ENCODE measurements around the gene CCL7.

Gene CCL7

GRCh38 chr17:34249478-34249877 is 20.5 kb upstream of the CCL7 start:
- no peaks in the 10 kb centered on the region for H3K9me3 ChIP-seq (ENCODE audit: control insufficient read depth, insufficient read depth, low read length)
- H3K36me3 ChIP-seq (ENCODE audit: control insufficient read depth, insufficient read depth, low read length): no peaks in the 10 kb centered on the region
- H3K9ac ChIP-seq (ENCODE audit: low read depth, low read length): no peak overlapping the region
- no peak overlapping the region for H3K4me3 ChIP-seq (ENCODE audit: low read depth, low read length)
- H3K4me1 ChIP-seq (ENCODE audit: control insufficient read depth, insufficient read depth, low read length): peaks cover 9% of the 10 kb centered on the region
- H3K27me3 ChIP-seq (ENCODE audit: control insufficient read depth, insufficient read depth, low read length): peaks cover 6% of the 10 kb centered on the region

DNA sequence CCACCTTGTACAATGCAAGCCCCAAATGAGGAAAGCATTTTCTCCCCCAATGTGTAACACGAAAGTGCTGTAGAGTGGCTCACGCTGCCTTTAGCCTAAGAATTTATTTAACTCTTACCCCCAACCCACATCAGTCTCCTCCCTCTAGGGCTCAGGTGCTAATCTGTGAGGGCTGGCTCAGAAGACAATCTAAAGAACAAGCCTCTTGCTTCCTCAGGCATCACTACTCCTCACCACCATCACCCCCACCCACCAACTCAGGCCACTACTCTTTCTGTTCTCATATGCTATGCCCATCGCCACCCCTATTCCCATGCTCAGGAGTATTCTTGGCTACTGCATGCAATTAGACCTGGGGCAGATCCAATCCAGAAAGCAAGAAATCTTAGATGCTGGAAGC is 18.8 kb upstream of the CCL7 start:
- no peak overlapping the region for H3K4me3 ChIP-seq (ENCODE audit: low read depth, low read length)
- H3K36me3 ChIP-seq (ENCODE audit: control insufficient read depth, insufficient read depth, low read length): no peaks in the 10 kb centered on the region
- H3K4me1 ChIP-seq (ENCODE audit: control insufficient read depth, insufficient read depth, low read length): peaks cover 20% of the 10 kb centered on the region
- H3K9me3 ChIP-seq (ENCODE audit: control insufficient read depth, insufficient read depth, low read length): no peaks in the 10 kb centered on the region
- peaks cover 6% of the 10 kb centered on the region for H3K27me3 ChIP-seq (ENCODE audit: control insufficient read depth, insufficient read depth, low read length)
- no peak overlapping the region for H3K9ac ChIP-seq (ENCODE audit: low read depth, low read length)

DNA sequence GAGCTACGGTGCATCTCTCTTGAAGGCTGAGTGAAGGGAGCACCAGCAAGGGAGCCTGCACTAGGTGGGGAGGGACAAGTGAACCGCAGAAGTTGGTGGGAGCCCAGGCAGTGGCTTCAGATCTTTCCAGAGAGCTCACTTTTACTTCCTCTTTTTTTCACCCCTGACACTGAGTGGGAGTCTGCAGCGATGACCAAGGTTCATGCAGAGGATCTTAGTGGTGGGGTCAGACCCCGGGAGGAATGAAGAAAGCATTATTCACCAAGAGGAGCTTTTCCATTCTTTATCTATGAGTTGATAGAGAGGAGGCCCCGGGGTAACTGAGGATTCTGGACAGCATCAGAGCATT is 18.0 kb upstream of the CCL7 start:
- Histone ChIP-seq H3K9ac (ENCODE audit: low read depth, low read length) (no peak overlapping the region), H3K4me3 (ENCODE audit: low read depth, low read length) (no peak overlapping the region), H3K27me3 (ENCODE audit: control insufficient read depth, insufficient read depth, low read length) (peaks cover 6% of the 10 kb centered on the region), H3K4me1 (ENCODE audit: control insufficient read depth, insufficient read depth, low read length) (peaks cover 20% of the 10 kb centered on the region), H3K36me3 (ENCODE audit: control insufficient read depth, insufficient read depth, low read length) (no peaks in the 10 kb centered on the region), H3K9me3 (ENCODE audit: control insufficient read depth, insufficient read depth, low read length) (no peaks in the 10 kb centered on the region)

GRCh38 chr17:34252444-34253138 is 17.4 kb upstream of the CCL7 start:
- no peak overlapping the region for H3K4me3 ChIP-seq (ENCODE audit: low read depth, low read length)
- peaks cover 20% of the 10 kb centered on the region for H3K4me1 ChIP-seq (ENCODE audit: control insufficient read depth, insufficient read depth, low read length)
- no peak overlapping the region for H3K9ac ChIP-seq (ENCODE audit: low read depth, low read length)
- no peaks in the 10 kb centered on the region for H3K36me3 ChIP-seq (ENCODE audit: control insufficient read depth, insufficient read depth, low read length)
- H3K9me3 ChIP-seq (ENCODE audit: control insufficient read depth, insufficient read depth, low read length): no peaks in the 10 kb centered on the region
- peaks cover 6% of the 10 kb centered on the region for H3K27me3 ChIP-seq (ENCODE audit: control insufficient read depth, insufficient read depth, low read length)

GRCh38 chr17:34253139-34253525 is 16.9 kb upstream of the CCL7 start:
- Histone ChIP-seq H3K9me3 (ENCODE audit: control insufficient read depth, insufficient read depth, low read length) (no peaks in the 10 kb centered on the region), H3K4me3 (ENCODE audit: low read depth, low read length) (no peak overlapping the region), H3K4me1 (ENCODE audit: control insufficient read depth, insufficient read depth, low read length) (peaks cover 20% of the 10 kb centered on the region), H3K36me3 (ENCODE audit: control insufficient read depth, insufficient read depth, low read length) (no peaks in the 10 kb centered on the region), H3K27me3 (ENCODE audit: control insufficient read depth, insufficient read depth, low read length) (peaks cover 6% of the 10 kb centered on the region), H3K9ac (ENCODE audit: low read depth, low read length) (no peak overlapping the region)

DNA sequence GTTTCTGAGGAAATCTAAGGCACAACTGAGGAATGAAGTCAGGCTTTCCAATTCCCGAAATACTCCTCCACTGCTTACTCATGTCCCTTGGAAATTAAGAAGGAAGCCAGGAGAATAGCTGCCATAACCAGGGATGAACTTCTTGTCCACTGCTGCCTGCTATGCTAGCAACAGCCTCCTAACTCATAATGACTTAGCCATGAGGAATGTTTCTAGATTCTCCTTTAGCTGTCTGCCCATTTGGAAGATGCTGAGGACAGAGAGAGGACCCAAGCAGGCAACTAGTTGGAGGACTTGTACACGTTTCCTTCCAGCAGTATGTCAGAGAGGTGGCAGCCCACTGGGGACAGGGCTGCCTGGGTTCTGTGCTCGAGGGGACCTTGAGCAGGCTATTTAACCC is 15.9 kb upstream of the CCL7 start:
- H3K9me3 ChIP-seq (ENCODE audit: control insufficient read depth, insufficient read depth, low read length): no peaks in the 10 kb centered on the region
- peaks cover 20% of the 10 kb centered on the region for H3K4me1 ChIP-seq (ENCODE audit: control insufficient read depth, insufficient read depth, low read length)
- no peaks in the 10 kb centered on the region for H3K36me3 ChIP-seq (ENCODE audit: control insufficient read depth, insufficient read depth, low read length)
- H3K27me3 ChIP-seq (ENCODE audit: control insufficient read depth, insufficient read depth, low read length): peaks cover 6% of the 10 kb centered on the region
- H3K9ac ChIP-seq (ENCODE audit: low read depth, low read length): no peak overlapping the region
- no peak overlapping the region for H3K4me3 ChIP-seq (ENCODE audit: low read depth, low read length)

- Histone ChIP-seq H3K36me3 (ENCODE audit: control insufficient read depth, insufficient read depth, low read length) (no peaks in the 10 kb centered on the region), H3K9ac (ENCODE audit: low read depth, low read length) (peak within 1 kb of the TSS; percentile 70), H3K9me3 (ENCODE audit: control insufficient read depth, insufficient read depth, low read length) (no peaks in the 10 kb centered on the region), H3K27me3 (ENCODE audit: control insufficient read depth, insufficient read depth, low read length) (peaks cover 6% of the 10 kb centered on the region), H3K4me1 (ENCODE audit: control insufficient read depth, insufficient read depth, low read length) (peaks cover 20% of the 10 kb centered on the region), H3K4me3 (ENCODE audit: low read depth, low read length) (peak within 1 kb of the TSS; percentile 53)
Observed at GRCh38 chr17:34254651-34255380, 15.2 kb upstream of the CCL7 start, which contains the start of gene CCL2. TSS of gene CCL2 (plus strand) at chr17:34255285. CDS start at chr17:34255350, 65 bp downstream.

- Histone ChIP-seq H3K36me3 (ENCODE audit: control insufficient read depth, insufficient read depth, low read length) (no peaks in the 10 kb centered on the region), H3K4me1 (ENCODE audit: control insufficient read depth, insufficient read depth, low read length) (peaks cover 20% of the 10 kb centered on the region), H3K9me3 (ENCODE audit: control insufficient read depth, insufficient read depth, low read length) (no peaks in the 10 kb centered on the region), H3K9ac (ENCODE audit: low read depth, low read length) (no peak overlapping the region), H3K4me3 (ENCODE audit: low read depth, low read length) (peak overlapping the region; percentile 53), H3K27me3 (ENCODE audit: control insufficient read depth, insufficient read depth, low read length) (peaks cover 6% of the 10 kb centered on the region)
Observed at GRCh38 chr17:34255381-34255732, 14.7 kb upstream of the CCL7 start.

- Histone ChIP-seq H3K9me3 (ENCODE audit: control insufficient read depth, insufficient read depth, low read length) (no peaks in the 10 kb centered on the region), H3K4me1 (ENCODE audit: control insufficient read depth, insufficient read depth, low read length) (peaks cover 17% of the 10 kb centered on the region), H3K4me3 (ENCODE audit: low read depth, low read length) (peak overlapping the region; percentile 53), H3K36me3 (ENCODE audit: control insufficient read depth, insufficient read depth, low read length) (no peaks in the 10 kb centered on the region), H3K9ac (ENCODE audit: low read depth, low read length) (no peak overlapping the region), H3K27me3 (ENCODE audit: control insufficient read depth, insufficient read depth, low read length) (peaks cover 6% of the 10 kb centered on the region)
Observed at GRCh38 chr17:34255841-34256240, 14.2 kb upstream of the CCL7 start.

DNA sequence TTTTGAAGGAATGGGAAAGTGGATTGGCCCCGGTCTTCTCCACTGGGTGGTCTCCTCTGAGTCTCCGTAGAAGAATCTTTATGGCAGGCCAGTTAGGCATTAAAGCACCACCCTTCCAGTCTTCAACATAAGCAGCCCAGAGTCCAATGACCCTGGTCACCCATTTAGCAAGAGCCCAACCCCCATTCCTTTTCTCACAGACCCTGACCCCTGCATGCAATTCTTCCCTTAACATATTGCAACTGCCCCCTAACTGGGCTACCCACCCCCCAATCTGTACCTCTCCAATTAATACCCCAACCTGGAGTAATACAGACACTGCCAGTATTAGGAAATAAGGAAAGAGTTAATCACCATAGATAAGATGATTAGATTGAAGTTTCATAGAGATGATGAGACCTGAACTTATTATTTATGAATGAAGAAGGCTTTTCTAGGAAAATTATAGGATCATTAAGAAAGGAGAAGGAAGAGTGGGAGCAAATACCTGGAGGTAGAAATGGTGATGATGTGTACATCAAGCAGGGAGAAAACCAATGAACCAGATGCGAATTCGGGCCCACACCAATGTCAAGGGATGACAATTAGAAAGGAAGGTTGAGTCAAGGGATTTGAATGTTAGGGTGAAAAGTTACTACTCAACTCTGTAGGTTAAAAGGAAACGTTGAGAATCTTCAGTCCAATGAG is 12.6 kb upstream of the CCL7 start:
- no peak overlapping the region for H3K4me3 ChIP-seq (ENCODE audit: low read depth, low read length)
- H3K9ac ChIP-seq (ENCODE audit: low read depth, low read length): no peak overlapping the region

DNA sequence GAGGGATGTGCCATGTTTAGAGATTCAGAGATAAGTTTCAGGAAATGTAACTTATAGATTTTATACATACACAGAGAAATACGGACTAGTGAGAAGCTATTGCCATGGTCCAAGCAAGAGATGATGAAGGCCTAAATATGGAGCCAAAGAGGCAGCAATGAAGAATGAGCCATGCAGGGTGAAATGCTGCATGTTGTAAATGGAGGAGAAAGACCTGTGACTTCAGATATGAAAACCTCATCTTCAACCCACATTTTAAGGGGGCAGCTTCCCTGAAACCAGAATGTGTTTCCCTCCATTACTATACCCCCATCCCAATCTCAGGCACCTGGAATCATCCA is 12.1 kb upstream of the CCL7 start:
- peaks cover 15% of the 10 kb centered on the region for H3K4me1 ChIP-seq (ENCODE audit: control insufficient read depth, insufficient read depth, low read length)
- H3K4me3 ChIP-seq (ENCODE audit: low read depth, low read length): no peak overlapping the region
- H3K9ac ChIP-seq (ENCODE audit: low read depth, low read length): no peak overlapping the region
- H3K36me3 ChIP-seq (ENCODE audit: control insufficient read depth, insufficient read depth, low read length): no peaks in the 10 kb centered on the region
- H3K27me3 ChIP-seq (ENCODE audit: control insufficient read depth, insufficient read depth, low read length): peaks cover 2% of the 10 kb centered on the region
- H3K9me3 ChIP-seq (ENCODE audit: control insufficient read depth, insufficient read depth, low read length): no peaks in the 10 kb centered on the region

More for the DNA sequence above, 12.6 kb upstream of the CCL7 start:
- H3K4me1 ChIP-seq (ENCODE audit: control insufficient read depth, insufficient read depth, low read length): peaks cover 15% of the 10 kb centered on the region
- peaks cover 5% of the 10 kb centered on the region for H3K27me3 ChIP-seq (ENCODE audit: control insufficient read depth, insufficient read depth, low read length)
- no peaks in the 10 kb centered on the region for H3K9me3 ChIP-seq (ENCODE audit: control insufficient read depth, insufficient read depth, low read length)
- H3K36me3 ChIP-seq (ENCODE audit: control insufficient read depth, insufficient read depth, low read length): no peaks in the 10 kb centered on the region

DNA sequence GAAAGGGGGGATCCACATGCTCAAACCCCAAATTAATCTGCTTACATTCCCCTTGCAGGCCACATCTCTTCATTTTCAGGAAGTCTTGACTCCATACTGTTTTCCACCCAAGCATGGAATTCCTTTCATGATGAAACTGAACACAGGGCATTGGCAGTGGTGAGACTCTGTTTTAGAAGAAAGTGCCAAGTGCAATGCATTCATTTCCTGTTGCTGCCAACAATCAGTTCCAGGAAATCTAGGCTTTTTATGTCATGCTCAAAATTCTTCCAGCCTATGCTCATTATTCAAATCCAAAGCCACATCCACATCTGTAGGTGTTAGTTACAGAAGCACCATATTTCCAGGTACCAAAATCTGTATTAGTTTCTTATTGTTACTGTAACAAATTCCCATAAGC is 10.9 kb upstream of the CCL7 start:
- Histone ChIP-seq H3K9me3 (ENCODE audit: control insufficient read depth, insufficient read depth, low read length) (no peaks in the 10 kb centered on the region), H3K9ac (ENCODE audit: low read depth, low read length) (no peak overlapping the region), H3K27me3 (ENCODE audit: control insufficient read depth, insufficient read depth, low read length) (peaks cover 1% of the 10 kb centered on the region), H3K36me3 (ENCODE audit: control insufficient read depth, insufficient read depth, low read length) (no peaks in the 10 kb centered on the region), H3K4me3 (ENCODE audit: low read depth, low read length) (no peak overlapping the region), H3K4me1 (ENCODE audit: control insufficient read depth, insufficient read depth, low read length) (peaks cover 14% of the 10 kb centered on the region)

Data from iPS-15b (cell line).